GM12865 (cell line): ENCODE results near the gene PRRC2C.
A peak's percentile ranks its signal among the peaks of the same experiment; 100 is the strongest.

ENCODE experiments used
- DNase-seq: peaks from one replicate; pipeline ENCODE4 v3.0.0; 2010; ENCODE audit warnings: low read depth
- H3K4me3 ChIP-seq: 2 replicates; pipeline ENCODE4 v1.5.1; 2011; ENCODE audit warnings: mild to moderate bottlenecking, low read depth, low read length, control low read depth
- TF ChIP-seq, protein P1 (sequence below): IDR thresholded peaks from 2 replicates; pipeline ENCODE4 v1.5.1; 2011; ENCODE audit warnings: low read length, control low read depth, low read depth, inconsistent platforms; ENCODE audit not compliant: insufficient read depth; ENCODE audit errors: missing control alignments

The PRRC2C gene

GRCh38 chr1:171484760-171485374, 463 bp upstream of the PRRC2C start:
- TF ChIP-seq, protein P1, sequence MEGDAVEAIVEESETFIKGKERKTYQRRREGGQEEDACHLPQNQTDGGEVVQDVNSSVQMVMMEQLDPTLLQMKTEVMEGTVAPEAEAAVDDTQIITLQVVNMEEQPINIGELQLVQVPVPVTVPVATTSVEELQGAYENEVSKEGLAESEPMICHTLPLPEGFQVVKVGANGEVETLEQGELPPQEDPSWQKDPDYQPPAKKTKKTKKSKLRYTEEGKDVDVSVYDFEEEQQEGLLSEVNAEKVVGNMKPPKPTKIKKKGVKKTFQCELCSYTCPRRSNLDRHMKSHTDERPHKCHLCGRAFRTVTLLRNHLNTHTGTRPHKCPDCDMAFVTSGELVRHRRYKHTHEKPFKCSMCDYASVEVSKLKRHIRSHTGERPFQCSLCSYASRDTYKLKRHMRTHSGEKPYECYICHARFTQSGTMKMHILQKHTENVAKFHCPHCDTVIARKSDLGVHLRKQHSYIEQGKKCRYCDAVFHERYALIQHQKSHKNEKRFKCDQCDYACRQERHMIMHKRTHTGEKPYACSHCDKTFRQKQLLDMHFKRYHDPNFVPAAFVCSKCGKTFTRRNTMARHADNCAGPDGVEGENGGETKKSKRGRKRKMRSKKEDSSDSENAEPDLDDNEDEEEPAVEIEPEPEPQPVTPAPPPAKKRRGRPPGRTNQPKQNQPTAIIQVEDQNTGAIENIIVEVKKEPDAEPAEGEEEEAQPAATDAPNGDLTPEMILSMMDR: no peak

GRCh38 chr1:171486048-171486519, 754 bp downstream of the PRRC2C start:
- peak overlapping the region; percentile 84 for H3K4me3 ChIP-seq
- TF ChIP-seq, protein P1: no peak
- peak; percentile 85 for DNase-seq

More at GRCh38 chr1:171484760-171485374, 463 bp upstream of the PRRC2C start:
- peak overlapping the region; percentile 84 for H3K4me3 ChIP-seq
- no peak for DNase-seq

DNA sequence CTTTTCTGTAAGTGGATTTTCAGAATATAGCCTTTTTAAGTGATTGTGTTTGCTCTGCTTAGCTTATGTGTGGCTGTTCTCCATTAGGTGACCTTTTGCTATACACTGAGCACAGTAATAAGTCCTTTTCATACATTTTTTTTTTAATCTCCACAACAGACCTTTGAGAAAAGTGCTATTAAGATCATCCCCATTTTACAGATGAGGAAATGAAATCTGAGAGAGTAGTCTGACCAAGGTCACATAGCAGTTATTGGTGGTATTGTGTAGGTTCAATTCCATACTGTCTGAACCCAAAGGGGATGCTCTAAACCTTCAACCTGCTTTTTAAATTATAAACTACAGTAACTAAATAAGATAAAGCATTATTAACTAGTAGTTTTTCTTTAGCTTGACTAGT, 1.7 kb downstream of the PRRC2C start:
- H3K4me3 ChIP-seq: peak overlapping the region; percentile 84
- TF ChIP-seq, protein P1: no peak
- DNase-seq: no peak

GRCh38 chr1:171488190-171488929, 3.0 kb downstream of the PRRC2C start:
- peak overlapping the region; percentile 84 for H3K4me3 ChIP-seq
- TF ChIP-seq, protein P1: no peak
- DNase-seq: no peak

DNA sequence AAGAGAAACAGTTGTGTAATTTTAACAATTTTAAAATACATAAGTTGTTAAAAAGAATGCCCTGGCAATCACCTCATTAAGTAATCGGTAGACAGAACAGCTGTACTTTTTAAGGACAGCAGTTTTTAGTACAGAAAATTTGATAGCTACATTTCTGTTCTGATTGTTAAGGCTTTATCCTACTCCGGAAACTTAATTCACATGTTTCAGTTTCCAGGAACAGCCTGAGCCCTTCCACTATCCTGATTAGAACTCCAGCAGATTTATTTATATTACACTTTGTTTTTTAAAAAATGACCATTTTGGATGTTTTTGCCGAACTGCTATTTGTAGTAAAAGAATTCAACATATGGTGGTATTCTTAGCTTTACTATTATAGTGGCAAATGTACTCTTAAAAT, 8.7 kb downstream of the PRRC2C start:
- TF ChIP-seq, protein P1: no peak
- H3K4me3 ChIP-seq: no peak overlapping the region
- DNase-seq: no peak

- no peak overlapping the region for H3K4me3 ChIP-seq
- TF ChIP-seq, protein P1: no peak
- DNase-seq: no peak
These were observed 10.1 kb downstream of the PRRC2C start for GRCh38 chr1:171495444-171495843.
